KOPT-K1 (cell line): Measurements from ENCODE around the gene TSPAN9.

Experiments used
- H3K27ac ChIP-seq: fragments of 200-600 bp; sonication (generic); 2 replicates; pipeline ENCODE4 v1.5.1; 2016; ENCODE audit warnings: antibody characterized with exemption, mild to moderate bottlenecking, low read depth, low read length; ENCODE audit not compliant: poor library complexity, severe bottlenecking
- H3K36me3 ChIP-seq: fragments of 200-600 bp; sonication (generic); 2 replicates; pipeline ENCODE4 v1.5.1; 2017; ENCODE audit warnings: antibody characterized with exemption, mild to moderate bottlenecking, low read length, moderate library complexity; ENCODE audit not compliant: insufficient read depth
- H3K9me3 ChIP-seq: fragments of 200-600 bp; sonication (generic); 2 replicates; pipeline ENCODE4 v1.5.1; 2017; ENCODE audit warnings: antibody characterized with exemption, low read length, mild to moderate bottlenecking; ENCODE audit not compliant: insufficient read depth, poor library complexity, severe bottlenecking

TSPAN9 gene

DNA sequence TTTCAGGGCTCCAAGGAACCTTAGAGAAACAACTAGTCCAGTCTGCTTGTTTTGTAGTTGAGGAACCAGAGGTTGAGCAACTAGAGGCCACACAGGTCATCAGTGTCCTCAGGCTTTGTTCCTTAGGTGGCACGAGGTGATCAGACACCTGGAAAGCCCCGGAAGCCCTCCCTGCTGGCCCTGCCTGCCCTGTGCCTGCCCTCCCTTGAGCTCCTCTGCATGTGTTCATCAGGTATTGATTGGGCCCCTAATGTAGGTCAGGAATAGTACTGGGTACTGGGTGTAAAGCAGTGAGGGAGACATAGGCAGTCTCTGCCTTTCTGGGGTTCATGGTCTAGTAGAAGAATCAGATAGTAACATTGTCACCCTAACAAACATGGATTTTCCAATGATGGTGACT, 114.3 kb downstream of the TSPAN9 start:
- Histone ChIP-seq H3K36me3 (no peaks in the 10 kb centered on the region), H3K27ac (no peak overlapping the region), H3K9me3 (no peaks in the 10 kb centered on the region)

DNA sequence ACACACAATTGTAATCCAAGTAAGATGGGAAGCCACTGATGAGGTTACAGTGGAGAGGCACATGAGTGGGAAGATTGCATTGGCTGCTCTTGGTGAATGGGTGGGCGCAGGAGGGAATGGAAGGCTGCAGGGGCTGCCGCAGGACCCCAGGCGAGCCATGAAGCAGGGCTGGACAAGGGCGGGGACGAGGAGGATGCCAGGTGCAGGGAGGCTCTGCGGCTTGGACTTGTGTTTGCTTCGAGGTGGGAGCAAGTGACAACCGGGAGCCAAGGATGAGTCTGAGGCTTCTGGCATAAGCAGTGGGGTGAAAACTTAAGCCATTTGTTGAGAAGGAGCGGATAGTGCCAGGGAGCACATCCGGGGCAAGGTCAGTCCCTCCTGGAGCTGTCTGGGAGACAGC, 115.0 kb downstream of the TSPAN9 start:
- Histone ChIP-seq H3K9me3 (no peaks in the 10 kb centered on the region), H3K27ac (no peak overlapping the region), H3K36me3 (no peaks in the 10 kb centered on the region)

GRCh38 chr12:3193131-3193530, 116.0 kb downstream of the TSPAN9 start:
- no peaks in the 10 kb centered on the region for H3K9me3 ChIP-seq
- H3K27ac ChIP-seq, result no peak overlapping the region

DNA sequence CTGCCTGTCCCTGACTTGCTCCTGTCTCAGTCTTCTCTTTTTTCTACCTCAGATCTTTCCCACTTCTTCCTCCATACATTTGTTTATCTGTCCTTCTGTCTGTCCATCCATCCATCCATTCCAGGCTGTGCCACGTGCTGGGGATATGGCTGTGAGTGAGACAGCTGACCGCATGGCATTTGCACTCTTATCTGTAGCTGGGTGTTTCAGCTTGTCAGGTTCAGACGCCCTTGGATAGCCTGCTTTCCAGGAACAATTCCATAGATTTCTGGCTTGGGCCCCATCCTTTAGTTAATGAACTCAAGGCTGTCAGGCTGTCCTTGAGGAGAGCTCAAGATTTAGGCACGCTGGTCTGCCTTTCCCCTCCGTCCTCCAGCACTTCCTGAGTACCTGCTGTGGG, 116.6 kb downstream of the TSPAN9 start:
- Histone ChIP-seq H3K9me3 (no peaks in the 10 kb centered on the region), H3K36me3 (no peaks in the 10 kb centered on the region), H3K27ac (no peak overlapping the region)

More at GRCh38 chr12:3193131-3193530, 116.0 kb downstream of the TSPAN9 start:
- H3K36me3 ChIP-seq, result no peaks in the 10 kb centered on the region

DNA sequence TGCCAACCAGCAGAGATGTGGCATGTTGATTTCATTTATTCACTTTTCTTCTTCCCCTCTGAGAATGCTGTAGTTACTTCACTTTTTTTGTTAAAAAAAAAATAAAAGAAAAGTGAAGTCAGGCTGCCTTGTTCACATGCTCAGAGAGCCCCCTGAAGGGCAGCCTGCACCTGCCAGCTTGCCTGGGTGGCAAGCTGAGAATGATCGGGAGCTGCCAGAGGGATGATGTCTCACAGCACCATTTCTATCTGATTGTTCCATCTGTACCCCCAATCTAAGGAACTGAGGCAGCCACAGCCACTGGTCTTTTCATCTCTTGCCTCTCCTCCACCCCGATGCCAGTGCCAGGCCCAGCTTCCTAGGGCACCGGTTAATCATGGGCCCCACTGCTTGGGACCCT, 118.2 kb downstream of the TSPAN9 start:
- Histone ChIP-seq H3K36me3 (no peaks in the 10 kb centered on the region), H3K9me3 (no peaks in the 10 kb centered on the region), H3K27ac (no peak overlapping the region)

- Histone ChIP-seq H3K27ac (no peak overlapping the region), H3K9me3 (no peaks in the 10 kb centered on the region)
Observed at GRCh38 chr12:3195859-3196483, 118.8 kb downstream of the TSPAN9 start.

DNA sequence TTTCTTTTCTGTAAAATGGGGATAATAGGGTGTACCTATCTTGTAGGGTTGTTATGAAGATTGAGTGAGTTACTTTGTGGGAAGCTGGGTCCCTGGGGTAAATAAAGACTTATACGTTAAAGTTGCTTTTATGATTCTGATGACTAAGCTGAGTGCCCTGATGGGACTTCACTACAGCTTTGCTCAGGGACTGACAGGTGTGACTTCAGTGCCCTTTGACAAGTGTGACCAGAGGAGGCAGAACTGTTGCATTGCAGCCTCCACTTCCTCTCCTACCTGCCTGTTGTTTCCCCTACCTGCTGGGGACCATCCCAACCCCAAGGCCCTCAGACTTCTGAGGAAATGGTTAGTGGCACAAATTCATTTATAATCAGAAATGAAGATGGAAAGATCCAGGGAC, 119.3 kb downstream of the TSPAN9 start:
- no peaks in the 10 kb centered on the region for H3K36me3 ChIP-seq
- H3K27ac ChIP-seq, result no peak overlapping the region
- H3K9me3 ChIP-seq, result no peaks in the 10 kb centered on the region

More at GRCh38 chr12:3195859-3196483, 118.8 kb downstream of the TSPAN9 start:
- H3K36me3 ChIP-seq, result no peaks in the 10 kb centered on the region

GRCh38 chr12:3197131-3197818, 120.1 kb downstream of the TSPAN9 start:
- Histone ChIP-seq H3K9me3 (no peaks in the 10 kb centered on the region), H3K27ac (no peak overlapping the region), H3K36me3 (no peaks in the 10 kb centered on the region)

GRCh38 chr12:3199551-3200031, 122.4 kb downstream of the TSPAN9 start:
- Histone ChIP-seq H3K9me3 (no peaks in the 10 kb centered on the region), H3K36me3 (no peaks in the 10 kb centered on the region), H3K27ac (no peak overlapping the region)

GRCh38 chr12:3200032-3200617, 122.9 kb downstream of the TSPAN9 start:
- no peaks in the 10 kb centered on the region for H3K9me3 ChIP-seq
- no peak overlapping the region for H3K27ac ChIP-seq
- H3K36me3 ChIP-seq, result no peaks in the 10 kb centered on the region

DNA sequence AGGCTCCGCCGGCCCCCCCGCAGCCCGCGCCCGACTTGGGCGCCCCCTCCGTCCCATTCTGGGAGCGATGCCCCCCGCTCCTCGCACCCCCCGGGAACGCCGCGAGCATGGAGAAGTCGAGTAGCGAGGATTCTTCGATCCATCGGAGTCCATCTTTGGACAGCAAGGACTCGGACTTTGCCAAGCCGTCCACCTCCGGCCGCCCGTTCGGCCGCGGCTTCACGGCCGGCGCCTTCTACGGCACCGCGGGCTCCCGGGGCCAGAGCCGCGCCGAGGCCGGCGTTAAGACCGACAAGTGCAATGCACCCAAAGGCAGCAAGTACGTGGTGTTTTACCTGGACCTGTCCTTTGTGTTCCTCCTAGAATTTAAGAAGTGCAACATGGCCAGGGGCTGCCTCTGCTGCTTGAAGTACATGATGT, 123.6 kb downstream of the TSPAN9 start:
- Histone ChIP-seq H3K9me3 (no peaks in the 10 kb centered on the region), H3K27ac (no peak overlapping the region), H3K36me3 (no peaks in the 10 kb centered on the region)

DNA sequence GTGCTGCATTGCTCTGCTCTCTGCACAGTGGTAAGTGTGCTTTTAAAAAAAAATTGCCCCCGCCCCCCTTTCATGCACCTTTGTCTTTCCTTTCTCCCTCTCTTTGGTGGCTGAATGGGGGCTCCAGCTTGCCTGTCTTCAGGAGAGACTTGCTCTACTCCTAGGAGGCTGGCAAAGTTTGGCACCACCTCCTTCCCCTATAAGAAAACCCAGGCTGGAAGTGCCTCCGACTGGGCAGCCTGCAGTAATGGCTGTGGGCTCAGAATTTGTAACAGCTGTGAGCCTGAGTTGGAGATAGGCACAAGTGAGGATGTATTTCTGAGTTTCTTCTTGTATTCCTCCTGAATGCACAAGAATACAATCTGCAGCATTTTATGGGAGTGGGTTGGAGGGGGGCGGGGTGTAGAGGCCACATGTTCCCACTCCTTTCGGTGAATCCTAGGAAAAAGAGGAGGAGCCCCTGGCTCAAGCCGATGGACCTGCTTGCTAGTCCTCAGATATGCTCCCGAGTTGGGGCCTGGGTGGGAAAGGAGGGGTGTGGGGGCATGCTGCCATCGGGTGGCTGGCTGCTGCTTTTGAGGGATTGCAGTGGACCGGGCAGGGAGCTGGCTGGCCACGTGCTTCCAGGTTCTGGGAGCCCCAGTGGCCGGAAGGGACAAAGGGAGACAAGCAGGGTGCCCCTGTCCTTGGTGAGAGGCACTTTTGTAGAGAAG, 124.3 kb downstream of the TSPAN9 start:
- no peak overlapping the region for H3K27ac ChIP-seq
- H3K36me3 ChIP-seq, result no peaks in the 10 kb centered on the region
- H3K9me3 ChIP-seq, result no peaks in the 10 kb centered on the region

- no peaks in the 10 kb centered on the region for H3K9me3 ChIP-seq
- no peaks in the 10 kb centered on the region for H3K36me3 ChIP-seq
- H3K27ac ChIP-seq, result no peak overlapping the region
Observed at GRCh38 chr12:3202096-3202495, 124.9 kb downstream of the TSPAN9 start.

DNA sequence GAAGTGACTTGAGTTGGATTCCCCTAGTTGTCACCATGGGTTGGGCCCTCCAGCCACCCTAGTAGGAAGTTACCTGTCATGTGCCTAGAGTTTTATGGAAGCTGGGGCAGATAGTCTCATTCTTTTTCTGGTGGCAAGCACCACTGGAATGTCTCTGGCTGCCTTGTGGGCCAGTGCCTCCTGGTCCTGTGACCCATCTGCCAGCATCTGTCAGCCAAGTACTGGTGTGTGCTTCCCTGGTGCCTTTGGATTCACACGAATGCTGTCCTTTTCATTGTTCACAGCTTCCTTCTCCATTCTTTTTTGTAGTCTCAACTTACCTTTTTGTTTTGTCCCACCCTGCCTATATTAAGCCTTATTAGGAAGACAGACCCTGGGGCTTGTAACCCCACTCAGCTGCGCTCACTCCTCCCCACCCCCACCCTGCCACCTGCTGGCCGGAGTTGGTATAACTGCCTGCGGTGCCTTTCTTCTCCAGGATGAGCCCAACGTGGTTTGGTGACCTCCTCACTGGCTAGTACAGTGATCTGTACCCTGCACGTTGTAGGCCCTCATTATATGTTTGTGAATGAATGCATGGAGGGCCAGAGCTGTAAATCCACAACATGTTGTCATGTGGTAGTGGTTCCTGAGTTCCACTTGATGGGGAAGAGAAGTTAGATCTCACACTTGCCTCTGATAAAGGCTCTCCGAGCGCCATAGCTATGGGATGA, 125.7 kb downstream of the TSPAN9 start:
- Histone ChIP-seq H3K36me3 (no peaks in the 10 kb centered on the region), H3K27ac (no peak overlapping the region), H3K9me3 (no peaks in the 10 kb centered on the region)

GRCh38 chr12:3203713-3204112, 126.5 kb downstream of the TSPAN9 start:
- H3K9me3 ChIP-seq, result no peaks in the 10 kb centered on the region

More at GRCh38 chr12:3203713-3204112, 126.5 kb downstream of the TSPAN9 start:
- Histone ChIP-seq H3K27ac (no peak overlapping the region), H3K36me3 (no peaks in the 10 kb centered on the region)
